NCI-H1092 treated with DMSO at 0.1 percent for 48 hours (cell line): ENCODE measurements around the gene DAPK2.
"Not testable (repeated sequence)": the region's sequence is repeated elsewhere in the genome, so short reads cannot be mapped to it uniquely, and the experiment has no call there.

Experiments used
- DNase-seq: peaks from one replicate; lab custom pipeline; 2025; lab: John Stamatoyannopoulos, UW

DAPK2 gene

GRCh38 chr15:63915209-63915872 is 130.9 kb downstream of the DAPK2 start:
- DNase-seq: no peak

- DNase-seq: no peak
These were observed 132.4 kb downstream of the DAPK2 start for GRCh38 chr15:63913786-63914315.

- DNase-seq: no peak
These were observed 132.9 kb downstream of the DAPK2 start for GRCh38 chr15:63913336-63913735.

GRCh38 chr15:63912061-63912615 is 134.1 kb downstream of the DAPK2 start:
- DNase-seq: no peak

GRCh38 chr15:63911160-63911559 is 135.1 kb downstream of the DAPK2 start:
- no peak for DNase-seq

- no peak for DNase-seq
These were observed 136.4 kb downstream of the DAPK2 start for GRCh38 chr15:63909819-63910437.

- no peak for DNase-seq
These were observed 137.3 kb downstream of the DAPK2 start for GRCh38 chr15:63908991-63909390.

GRCh38 chr15:63908281-63908680 is 138.0 kb downstream of the DAPK2 start:
- DNase-seq: no peak

GRCh38 chr15:63907521-63907920 is 138.8 kb downstream of the DAPK2 start:
- no peak for DNase-seq

- DNase-seq: no peak
These were observed 140.1 kb downstream of the DAPK2 start for GRCh38 chr15:63906266-63906584.

- DNase-seq: no peak
These were observed 140.6 kb downstream of the DAPK2 start for GRCh38 chr15:63905558-63906265.

- no peak for DNase-seq
These were observed 141.2 kb downstream of the DAPK2 start for GRCh38 chr15:63905131-63905530.

GRCh38 chr15:63904042-63904441 is 142.2 kb downstream of the DAPK2 start:
- DNase-seq: no peak

- no peak for DNase-seq
These were observed 143.6 kb downstream of the DAPK2 start for GRCh38 chr15:63902671-63903035.

- DNase-seq: no peak
These were observed 144.2 kb downstream of the DAPK2 start for GRCh38 chr15:63901912-63902670.

- DNase-seq: no peak
These were observed 146.0 kb downstream of the DAPK2 start for GRCh38 chr15:63900306-63900705.

- DNase-seq: not testable (repeated sequence)
These were observed 146.7 kb downstream of the DAPK2 start for GRCh38 chr15:63899606-63900005.

GRCh38 chr15:63899193-63899592 is 147.1 kb downstream of the DAPK2 start:
- DNase-seq: no peak

GRCh38 chr15:63896336-63897115 is 149.8 kb downstream of the DAPK2 start:
- no peak for DNase-seq

- no peak for DNase-seq
These were observed 150.5 kb downstream of the DAPK2 start for GRCh38 chr15:63895787-63896218.

GRCh38 chr15:63895194-63895593 is 151.1 kb downstream of the DAPK2 start:
- no peak for DNase-seq

- DNase-seq: no peak
These were observed 151.7 kb downstream of the DAPK2 start for GRCh38 chr15:63894662-63894949.
